HepG2 (cell line): ENCODE results near the gene OVCH2. TPM values are rescaled to one million over a fixed set of nuclear protein-coding genes. Genes with fewer than 3 reads are reported as not detected.

ENCODE experiments used
- ATAC-seq: fragments of 200-7000 bp; cut with Tn5 transposase; 3 replicates; pipeline ENCODE4 v1.9.1; 2020; ENCODE audit warnings: mild to moderate bottlenecking, moderate library complexity
- BruUV-seq: library from RNA; stranded (reverse); fragments of 400-500 nt; replicated peaks from 2 replicates; lab custom pipeline; 2021; lab: Mats Ljungman, UMichigan
- CTCF ChIA-PET: fragments of 300-600 bp; formaldehyde crosslinking; extraction: SDS; loops from one replicate; lab custom pipeline; 2021; ENCODE audit warnings: low total read pairs, inconsistent platforms, low intra/inter-chr PET ratio; lab: Yijun Ruan, JAX
- POLR2A ChIA-PET: fragments of 350-600 bp; sonication (Branson Sonifier 250); formaldehyde crosslinking; loops from one replicate; lab custom pipeline; 2020; ENCODE audit warnings: antibody characterized with exemption, inconsistent platforms; lab: Yijun Ruan, JAX
- DNase-seq: peaks from one replicate; pipeline ENCODE4 v3.0.0-alpha.2; 2015; ENCODE audit warnings: low spot score
- FAIRE-seq: peaks from 3 replicates; lab custom pipeline; 2011; peaks lifted over from hg19 to GRCh38; lab: Jason Lieb, UNC
- H2AFZ ChIP-seq: one replicate; pipeline ENCODE4 v1.6.1; 2011; ENCODE audit warnings: low read length, inconsistent platforms
- H3K27ac ChIP-seq: fragments of 300-600 bp; 3 replicates; pipeline ENCODE4 v1.8.0; 2011; ENCODE audit warnings: mixed run types, mild to moderate bottlenecking, mixed read lengths, low read length, inconsistent platforms; ENCODE audit not compliant: insufficient read depth; ENCODE audit errors: extremely low read length
- H3K27me3 ChIP-seq, 2 experiments: fragments of 200-600 bp in 1 of 2; 2 replicates in 1 of 2; 3 replicates in 1 of 2; pipeline versions ENCODE4 v1.6.0 to v1.8.0; 2011; ENCODE audit warnings: low read length in 2 of 2, mild to moderate bottlenecking in 2 of 2, moderate library complexity in 2 of 2, inconsistent platforms in 1 of 2; ENCODE audit not compliant: insufficient read depth in 2 of 2, control insufficient read depth in 1 of 2
- H3K36me3 ChIP-seq, 2 experiments: fragments of 200-600 bp in 1 of 2; replicated peaks in 1 of 2; 2 replicates in 1 of 2; 3 replicates in 1 of 2; pipeline versions ENCODE4 v1.5.1 to v1.8.0; 2011; ENCODE audit warnings: low read length in 2 of 2, inconsistent platforms in 1 of 2; ENCODE audit not compliant: insufficient read depth in 2 of 2, control insufficient read depth in 1 of 2
- H3K4me1 ChIP-seq: 2 replicates; pipeline ENCODE4 v1.5.1; 2012; ENCODE audit warnings: low read length, inconsistent platforms; ENCODE audit not compliant: insufficient read depth
- H3K4me2 ChIP-seq: 2 replicates; pipeline ENCODE4 v1.6.0; 2011; ENCODE audit warnings: low read depth, low read length, inconsistent platforms
- H3K4me3 ChIP-seq, 3 experiments: fragments of 200-600 bp in 1 of 3; sonication (generic), shearing (Covaris generic) in 1 of 3; replicated peaks in 1 of 3; 2 replicates each; pipeline ENCODE4 v1.5.1; 2011 to 2016; ENCODE audit warnings: low read length in 3 of 3, inconsistent platforms in 2 of 3, low read depth in 2 of 3, mild to moderate bottlenecking in 2 of 3, control low read depth in 1 of 3, mixed read lengths in 1 of 3; ENCODE audit not compliant: insufficient read depth in 1 of 3
- H3K79me2 ChIP-seq: one replicate; pipeline ENCODE4 v1.6.1; 2011; ENCODE audit warnings: low read length, inconsistent platforms; ENCODE audit not compliant: insufficient read depth
- H3K9ac ChIP-seq: 2 replicates; pipeline ENCODE4 v1.6.0; 2011; ENCODE audit warnings: mild to moderate bottlenecking, low read depth, low read length, inconsistent platforms; ENCODE audit not compliant: insufficient read depth
- H3K9me3 ChIP-seq: 2 replicates; pipeline ENCODE4 v1.5.1; 2012; ENCODE audit warnings: mild to moderate bottlenecking, low read length
- H4K20me1 ChIP-seq: 2 replicates; pipeline ENCODE4 v1.6.0; 2011; ENCODE audit warnings: inconsistent platforms, mild to moderate bottlenecking, low read length, moderate library complexity; ENCODE audit not compliant: insufficient read depth
- FOXO4 ChIP-seq: sonication (generic); formaldehyde crosslinking; conservative IDR thresholded peaks from 2 replicates; pipeline ENCODE4 v1.8.1; 2023; ENCODE audit warnings: missing genetic modification reagents
- SAP130 ChIP-seq: IDR thresholded peaks from 2 replicates; pipeline ENCODE4 v1.6.1; 2016; ENCODE audit warnings: low read depth
- ZNF460 ChIP-seq: sonication (generic); formaldehyde crosslinking; IDR thresholded peaks from 2 replicates; pipeline ENCODE4 v1.5.1; 2020; ENCODE audit warnings: missing genetic modification reagents, mild to moderate bottlenecking, borderline replicate concordance
- ZNF710 ChIP-seq: sonication (generic); formaldehyde crosslinking; IDR thresholded peaks from 2 replicates; pipeline ENCODE4 v1.5.0; 2020; ENCODE audit warnings: mild to moderate bottlenecking, missing genetic modification reagents, borderline replicate concordance
- ZNF784 ChIP-seq: sonication (generic); formaldehyde crosslinking; IDR thresholded peaks from 2 replicates; pipeline ENCODE4 v1.5.1; 2020; ENCODE audit warnings: missing genetic modification reagents, mild to moderate bottlenecking, borderline replicate concordance
- WGBS: methylation state at CpG from one replicate; pipeline ENCODE4 v1.1.6; 2017; ENCODE audit warnings: low lambda C conversion rate; 5-methylcytosine and 5-hydroxymethylcytosine counted together
- in situ Hi-C: cut with HindIII; loops from 2 replicates; pipeline ENCODE4 v1.10.0; 2017; ENCODE audit warnings: low pct_unique_long_range_greater_than_20kb; ENCODE audit not compliant: extremely low pct_ligation_motif_present
- intact Hi-C: fragments of 100-400 bp; cut with micrococcal nuclease; formaldehyde crosslinking; loops from one replicate; pipeline ENCODE4 v1.10.0; 2022; ENCODE audit not compliant: unreplicated experiment
- polyA plus RNA-seq, 8 experiments: library from polyadenylated mRNA; depleted of rRNA in 3 of 8; stranded (reverse) in 7 of 8; unstranded in 1 of 8; fragments of >200 nt; fragmentation: Illumina TruSeq in 4 of 8; extraction: Trizol in 4 of 8; gene quantifications; 2 replicates each; pipeline versions ENCODE4 v1.2.1 to v1.2.3, GENCODE V29; 2011 to 2016; ENCODE audit warnings: low read depth in 4 of 8, missing spikeins in 1 of 8, mixed read lengths in 1 of 8; ENCODE audit not compliant: insufficient read depth in 1 of 8
- total RNA-seq, 5 experiments: library from RNA; depleted of rRNA; stranded (reverse); fragments of >200 nt; fragmentation: Illumina TruSeq; extraction: Trizol; gene quantifications; 2 replicates each; pipeline ENCODE4 v1.2.3, GENCODE V29; 2016; ENCODE audit warnings: low read depth in 1 of 5

The OVCH2 gene
- total and polyA plus RNA-seq, 2 of the 13 experiments (the other 11 are each of a cell fraction or from before 2014, with no cell fraction given), result not detected

GRCh38 chr11:7643314-7643713, 63.0 kb downstream of the OVCH2 start:
- CTCF ChIA-PET, result no interaction called here
- 96% methylated on average over 4 of the region's 4 CpGs for WGBS
- Histone ChIP-seq H3K27me3 (no peaks in the 10 kb centered on the region), H3K9me3 (no peaks in the 10 kb centered on the region), H3K4me2 (no peak overlapping the region), H2AFZ (no peak overlapping the region), H3K79me2 (no peaks in the 10 kb centered on the region), H3K4me3 (no peak overlapping the region), H3K9ac (no peak overlapping the region), H3K4me1 (no peaks in the 10 kb centered on the region), H3K27ac (no peak overlapping the region), H3K36me3 (peaks cover 24 to 57% of the 10 kb centered on the region in 2 experiments), H4K20me1 (no peaks in the 10 kb centered on the region)
- POLR2A ChIA-PET, result no interaction called here
- in situ Hi-C loops (no loop called here), intact Hi-C loops (no loop called here)
- no TSS peak for BruUV-seq
- no peak for ATAC-seq
- no peak for FAIRE-seq
- DNase-seq, result no peak
- no peak for TF ChIP-seq ZNF710 (CRISPR knock-in tag)
- TF ChIP-seq ZNF784 (CRISPR knock-in tag), result no peak
- TF ChIP-seq FOXO4 (CRISPR knock-in tag), result no peak
- TF ChIP-seq SAP130, result no peak
- TF ChIP-seq ZNF460 (CRISPR knock-in tag), result no peak
